Kasumi-1 (cell line): Measurements from ENCODE around the gene CHADL.
"Not testable (repeated sequence)": the region's sequence is repeated elsewhere in the genome, so short reads cannot be mapped to it uniquely, and the experiment has no call there.

ENCODE experiments used
- DNase-seq, 2 experiments: peaks; one replicate each; lab custom pipeline; 2025; lab: John Stamatoyannopoulos, UW

Gene CHADL

GRCh38 chr22:41181349-41182241 lies 59.1 kb downstream of the CHADL start:
- peak; percentile 56 to 67 for DNase-seq

DNA sequence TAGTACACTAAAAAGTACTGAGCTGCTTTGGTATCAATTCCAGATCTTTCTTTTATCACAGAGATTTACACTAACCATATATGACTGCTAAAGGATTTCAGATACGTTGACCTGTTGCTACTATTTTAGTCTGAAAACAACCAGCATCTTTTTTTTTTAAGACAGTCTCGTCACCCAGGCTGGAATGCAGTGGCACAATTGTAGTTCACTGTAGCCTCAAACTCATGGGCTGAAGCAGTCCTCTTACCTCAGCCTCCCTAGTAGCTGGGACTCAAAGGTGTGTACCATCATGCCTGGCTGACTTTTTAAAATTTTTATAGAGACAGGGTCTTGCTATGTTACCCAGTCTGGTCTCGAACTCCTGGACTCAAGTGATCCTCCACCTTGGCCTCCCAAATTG lies 59.8 kb downstream of the CHADL start:
- no peak for DNase-seq

GRCh38 chr22:41180362-41180761 lies 60.4 kb downstream of the CHADL start:
- not testable (repeated sequence) for DNase-seq
